ENCODE results near the gene RIMS3. TPM values are rescaled to one million over a fixed set of nuclear protein-coding genes. Genes with fewer than 3 reads are reported as not detected.

Gene RIMS3
- total RNA-seq, 1 experiment from 2014 or later: 19.8 TPM

DNA sequence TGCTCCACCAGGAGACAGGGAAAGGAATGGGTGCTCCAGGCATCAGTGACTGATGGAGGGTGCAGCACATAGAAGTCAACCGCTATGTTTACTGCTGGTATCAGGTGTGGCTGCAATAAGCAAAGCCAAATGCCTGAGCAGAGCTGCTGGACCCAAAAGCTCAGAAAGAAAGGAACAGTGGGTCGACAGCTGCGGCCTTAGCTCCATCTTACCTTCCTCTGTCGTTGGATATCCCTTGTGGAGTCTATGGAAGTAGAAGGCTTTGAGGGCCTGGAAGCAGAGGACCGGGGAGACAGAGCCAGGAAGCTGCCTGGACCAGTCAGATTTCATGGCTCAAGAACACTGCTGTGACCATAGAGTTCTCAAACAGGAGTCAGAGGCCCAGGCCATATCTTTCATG lies 45.3 kb downstream of the RIMS3 start (continued):
- TF ChIP-seq, protein P1, sequence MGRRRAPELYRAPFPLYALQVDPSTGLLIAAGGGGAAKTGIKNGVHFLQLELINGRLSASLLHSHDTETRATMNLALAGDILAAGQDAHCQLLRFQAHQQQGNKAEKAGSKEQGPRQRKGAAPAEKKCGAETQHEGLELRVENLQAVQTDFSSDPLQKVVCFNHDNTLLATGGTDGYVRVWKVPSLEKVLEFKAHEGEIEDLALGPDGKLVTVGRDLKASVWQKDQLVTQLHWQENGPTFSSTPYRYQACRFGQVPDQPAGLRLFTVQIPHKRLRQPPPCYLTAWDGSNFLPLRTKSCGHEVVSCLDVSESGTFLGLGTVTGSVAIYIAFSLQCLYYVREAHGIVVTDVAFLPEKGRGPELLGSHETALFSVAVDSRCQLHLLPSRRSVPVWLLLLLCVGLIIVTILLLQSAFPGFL (CRISPR knock-in tag; IDR thresholded peaks at IDR 0.05; ENCODE audit: borderline replicate concordance): no peak

- no peaks in the 10 kb centered on the region for H3K27me3 Mint-ChIP-seq (ENCODE audit: low read depth)
- ChIA-PET POLR2A (no interaction called here), CTCF (no interaction called here)
- TF ChIP-seq ZNF423 (CRISPR knock-in tag; IDR thresholded peaks at IDR 0.05) (no peak), CREM (CRISPR knock-in tag; IDR thresholded peaks at IDR 0.05) (no peak), FOXJ3 (CRISPR knock-in tag; IDR thresholded peaks at IDR 0.05; ENCODE audit: borderline replicate concordance) (no peak), ZNF425 (CRISPR knock-in tag; conservative IDR thresholded peaks at IDR 0.05) (no peak), ZBTB21 (CRISPR knock-in tag; IDR thresholded peaks at IDR 0.05; ENCODE audit: borderline replicate concordance) (no peak)
- TF ChIP-seq, protein P2, sequence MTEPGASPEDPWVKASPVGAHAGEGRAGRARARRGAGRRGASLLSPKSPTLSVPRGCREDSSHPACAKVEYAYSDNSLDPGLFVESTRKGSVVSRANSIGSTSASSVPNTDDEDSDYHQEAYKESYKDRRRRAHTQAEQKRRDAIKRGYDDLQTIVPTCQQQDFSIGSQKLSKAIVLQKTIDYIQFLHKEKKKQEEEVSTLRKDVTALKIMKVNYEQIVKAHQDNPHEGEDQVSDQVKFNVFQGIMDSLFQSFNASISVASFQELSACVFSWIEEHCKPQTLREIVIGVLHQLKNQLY (CRISPR knock-in tag; IDR thresholded peaks at IDR 0.05): no peak
- TF ChIP-seq, protein P3, sequence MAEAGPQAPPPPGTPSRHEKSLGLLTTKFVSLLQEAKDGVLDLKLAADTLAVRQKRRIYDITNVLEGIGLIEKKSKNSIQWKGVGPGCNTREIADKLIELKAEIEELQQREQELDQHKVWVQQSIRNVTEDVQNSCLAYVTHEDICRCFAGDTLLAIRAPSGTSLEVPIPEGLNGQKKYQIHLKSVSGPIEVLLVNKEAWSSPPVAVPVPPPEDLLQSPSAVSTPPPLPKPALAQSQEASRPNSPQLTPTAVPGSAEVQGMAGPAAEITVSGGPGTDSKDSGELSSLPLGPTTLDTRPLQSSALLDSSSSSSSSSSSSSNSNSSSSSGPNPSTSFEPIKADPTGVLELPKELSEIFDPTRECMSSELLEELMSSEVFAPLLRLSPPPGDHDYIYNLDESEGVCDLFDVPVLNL (CRISPR knock-in tag; IDR thresholded peaks at IDR 0.05; ENCODE audit: borderline replicate concordance, low read depth): no peak
- TF ChIP-seq, protein P4, sequence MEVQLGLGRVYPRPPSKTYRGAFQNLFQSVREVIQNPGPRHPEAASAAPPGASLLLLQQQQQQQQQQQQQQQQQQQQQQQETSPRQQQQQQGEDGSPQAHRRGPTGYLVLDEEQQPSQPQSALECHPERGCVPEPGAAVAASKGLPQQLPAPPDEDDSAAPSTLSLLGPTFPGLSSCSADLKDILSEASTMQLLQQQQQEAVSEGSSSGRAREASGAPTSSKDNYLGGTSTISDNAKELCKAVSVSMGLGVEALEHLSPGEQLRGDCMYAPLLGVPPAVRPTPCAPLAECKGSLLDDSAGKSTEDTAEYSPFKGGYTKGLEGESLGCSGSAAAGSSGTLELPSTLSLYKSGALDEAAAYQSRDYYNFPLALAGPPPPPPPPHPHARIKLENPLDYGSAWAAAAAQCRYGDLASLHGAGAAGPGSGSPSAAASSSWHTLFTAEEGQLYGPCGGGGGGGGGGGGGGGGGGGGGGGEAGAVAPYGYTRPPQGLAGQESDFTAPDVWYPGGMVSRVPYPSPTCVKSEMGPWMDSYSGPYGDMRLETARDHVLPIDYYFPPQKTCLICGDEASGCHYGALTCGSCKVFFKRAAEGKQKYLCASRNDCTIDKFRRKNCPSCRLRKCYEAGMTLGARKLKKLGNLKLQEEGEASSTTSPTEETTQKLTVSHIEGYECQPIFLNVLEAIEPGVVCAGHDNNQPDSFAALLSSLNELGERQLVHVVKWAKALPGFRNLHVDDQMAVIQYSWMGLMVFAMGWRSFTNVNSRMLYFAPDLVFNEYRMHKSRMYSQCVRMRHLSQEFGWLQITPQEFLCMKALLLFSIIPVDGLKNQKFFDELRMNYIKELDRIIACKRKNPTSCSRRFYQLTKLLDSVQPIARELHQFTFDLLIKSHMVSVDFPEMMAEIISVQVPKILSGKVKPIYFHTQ (CRISPR knock-in tag; IDR thresholded peaks at IDR 0.05): no peak
- TF ChIP-seq, protein P5, sequence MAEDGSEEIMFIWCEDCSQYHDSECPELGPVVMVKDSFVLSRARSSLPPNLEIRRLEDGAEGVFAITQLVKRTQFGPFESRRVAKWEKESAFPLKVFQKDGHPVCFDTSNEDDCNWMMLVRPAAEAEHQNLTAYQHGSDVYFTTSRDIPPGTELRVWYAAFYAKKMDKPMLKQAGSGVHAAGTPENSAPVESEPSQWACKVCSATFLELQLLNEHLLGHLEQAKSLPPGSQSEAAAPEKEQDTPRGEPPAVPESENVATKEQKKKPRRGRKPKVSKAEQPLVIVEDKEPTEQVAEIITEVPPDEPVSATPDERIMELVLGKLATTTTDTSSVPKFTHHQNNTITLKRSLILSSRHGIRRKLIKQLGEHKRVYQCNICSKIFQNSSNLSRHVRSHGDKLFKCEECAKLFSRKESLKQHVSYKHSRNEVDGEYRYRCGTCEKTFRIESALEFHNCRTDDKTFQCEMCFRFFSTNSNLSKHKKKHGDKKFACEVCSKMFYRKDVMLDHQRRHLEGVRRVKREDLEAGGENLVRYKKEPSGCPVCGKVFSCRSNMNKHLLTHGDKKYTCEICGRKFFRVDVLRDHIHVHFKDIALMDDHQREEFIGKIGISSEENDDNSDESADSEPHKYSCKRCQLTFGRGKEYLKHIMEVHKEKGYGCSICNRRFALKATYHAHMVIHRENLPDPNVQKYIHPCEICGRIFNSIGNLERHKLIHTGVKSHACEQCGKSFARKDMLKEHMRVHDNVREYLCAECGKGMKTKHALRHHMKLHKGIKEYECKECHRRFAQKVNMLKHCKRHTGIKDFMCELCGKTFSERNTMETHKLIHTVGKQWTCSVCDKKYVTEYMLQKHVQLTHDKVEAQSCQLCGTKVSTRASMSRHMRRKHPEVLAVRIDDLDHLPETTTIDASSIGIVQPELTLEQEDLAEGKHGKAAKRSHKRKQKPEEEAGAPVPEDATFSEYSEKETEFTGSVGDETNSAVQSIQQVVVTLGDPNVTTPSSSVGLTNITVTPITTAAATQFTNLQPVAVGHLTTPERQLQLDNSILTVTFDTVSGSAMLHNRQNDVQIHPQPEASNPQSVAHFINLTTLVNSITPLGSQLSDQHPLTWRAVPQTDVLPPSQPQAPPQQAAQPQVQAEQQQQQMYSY (CRISPR knock-in tag; IDR thresholded peaks at IDR 0.05): no peak
- no peaks in the 10 kb centered on the region for H3K4me1 Mint-ChIP-seq
- no peaks in the 10 kb centered on the region for H3K9me3 Mint-ChIP-seq
- ATAC-seq (no peak), DNase-seq (ENCODE audit: low spot score) (no peak)
- H3K4me3 Mint-ChIP-seq: no peak overlapping the region
- no peak overlapping the region for H3K27ac Mint-ChIP-seq
- no peaks in the 10 kb centered on the region for H3K36me3 Mint-ChIP-seq
These were observed 47.4 kb downstream of the RIMS3 start for GRCh38 chr1:40618108-40618507.

All from WTC11 (cell line).